Kidney tubule cell (primary cell): ENCODE measurements around the gene APOA4.
"Not testable (repeated sequence)": the region's sequence is repeated elsewhere in the genome, so short reads cannot be mapped to it uniquely, and the experiment has no call there.

Experiments
- DNase-seq: peaks from one replicate; pipeline ENCODE4 v3.0.0-alpha.2; 2018; ENCODE audit warnings: low spot score

APOA4 gene

DNA sequence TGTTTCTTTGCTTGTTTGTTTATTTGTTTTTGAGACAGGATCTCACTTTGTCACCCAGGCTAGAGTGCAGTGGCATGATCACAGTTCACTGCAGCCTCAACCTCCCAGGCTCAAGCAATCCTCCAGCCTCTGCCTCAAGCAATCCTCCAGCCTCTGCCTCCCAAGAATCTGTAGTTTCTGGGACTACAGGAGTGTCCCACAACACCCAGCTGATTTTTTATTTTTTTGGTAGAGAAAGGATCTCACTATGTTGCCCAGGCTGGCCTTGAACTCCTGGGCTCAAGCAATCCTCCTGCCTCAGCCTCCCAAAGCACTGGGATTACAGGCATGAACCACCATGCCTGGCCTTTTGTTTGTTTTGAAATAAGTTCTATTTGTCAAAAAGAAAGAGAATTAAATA lies 21.4 kb downstream of the APOA4 start:
- DNase-seq: not testable (repeated sequence)

DNA sequence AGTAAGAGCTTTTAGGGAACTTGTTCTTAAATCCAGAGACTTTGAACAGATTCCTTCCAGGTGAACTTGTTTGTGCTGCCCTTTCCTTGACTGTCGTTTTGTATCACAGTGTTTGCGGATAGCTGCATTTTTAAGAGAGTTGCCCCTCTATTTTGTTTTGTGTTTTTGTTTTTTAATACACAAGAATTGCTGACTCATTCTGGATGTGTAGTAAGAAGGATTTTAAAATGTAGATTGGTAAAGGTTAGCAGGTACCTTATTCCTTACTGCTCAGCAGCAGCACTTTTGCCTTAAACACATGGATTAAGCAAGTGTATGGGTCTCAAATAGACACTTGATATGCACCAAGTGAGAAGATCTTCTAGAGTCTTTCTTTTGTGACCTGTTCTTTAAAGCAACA lies 22.5 kb downstream of the APOA4 start:
- DNase-seq: no peak

DNA sequence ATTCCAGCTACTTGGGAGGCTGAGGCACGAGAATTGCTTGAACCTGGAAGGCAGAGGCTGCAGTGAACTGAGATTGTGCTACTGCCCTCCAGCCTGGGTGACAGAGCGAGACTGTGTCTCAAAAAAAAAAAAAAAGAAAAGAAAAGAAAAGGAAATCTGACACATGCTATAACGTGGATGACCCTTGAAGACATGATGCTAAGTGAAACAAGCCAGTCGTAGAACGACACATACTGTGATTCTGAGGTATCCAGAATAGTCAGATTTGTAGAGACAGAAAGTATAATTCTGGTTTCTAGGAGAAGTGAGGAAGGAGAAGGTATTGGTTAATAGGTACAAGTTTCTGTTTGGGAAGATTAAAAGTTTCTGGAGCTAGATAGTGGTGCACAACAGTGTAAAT lies 24.7 kb downstream of the APOA4 start:
- no peak for DNase-seq

DNA sequence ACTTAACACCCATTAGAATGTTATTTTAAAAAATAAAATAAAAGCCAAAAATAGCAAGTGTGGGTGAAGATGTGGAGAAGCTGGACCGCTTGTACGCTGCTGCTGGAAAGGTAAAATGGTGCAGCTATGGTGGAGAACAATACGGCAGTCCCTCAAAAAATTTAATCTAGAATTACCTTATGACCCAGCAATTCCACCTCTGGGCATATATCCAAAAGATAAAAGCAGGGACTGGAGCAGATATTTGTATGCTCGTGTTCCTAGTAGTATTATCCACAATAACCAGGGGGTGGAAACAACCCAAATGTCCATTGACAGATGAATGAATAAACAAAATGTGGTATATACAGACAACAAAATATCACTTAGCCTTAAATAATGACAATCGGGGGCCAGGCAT lies 25.3 kb downstream of the APOA4 start:
- no peak for DNase-seq

DNA sequence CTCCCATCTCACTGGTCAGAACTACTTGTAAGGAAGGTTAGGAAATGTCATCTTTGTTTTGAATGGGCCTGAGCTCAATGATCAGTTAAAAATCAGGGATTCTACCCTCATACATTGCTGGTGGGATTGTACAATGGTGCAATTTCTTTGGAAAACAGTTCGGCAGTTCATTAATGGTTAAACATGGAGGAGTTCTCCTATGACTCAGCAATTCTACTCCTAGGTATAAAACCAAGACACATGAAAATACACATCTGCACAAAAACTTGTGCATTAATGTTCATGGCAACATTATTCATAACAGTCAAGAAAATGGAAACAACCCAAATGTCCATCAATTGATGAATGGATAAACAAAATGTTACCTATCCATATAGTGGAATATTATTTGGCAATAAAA lies 26.6 kb downstream of the APOA4 start:
- no peak for DNase-seq

DNA sequence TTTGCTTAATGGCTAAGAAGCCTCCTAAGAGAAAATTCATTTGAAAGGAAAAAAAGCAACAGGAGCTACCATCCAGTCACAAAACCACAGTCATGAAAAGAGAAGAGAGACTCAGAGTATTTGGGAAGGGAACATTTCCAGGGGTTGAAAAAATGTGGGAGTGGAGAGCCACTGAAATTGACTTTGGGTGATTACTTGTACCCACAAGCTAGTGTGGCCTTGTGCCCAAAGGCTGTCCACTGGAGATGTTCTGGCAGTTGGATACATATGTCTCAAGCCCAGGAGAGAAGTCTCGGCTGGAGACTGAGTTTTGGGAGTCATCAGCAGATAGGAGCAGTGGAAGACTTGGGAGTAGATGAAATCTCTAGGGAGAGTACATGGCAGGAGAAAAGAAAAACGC lies 28.3 kb downstream of the APOA4 start:
- no peak for DNase-seq

DNA sequence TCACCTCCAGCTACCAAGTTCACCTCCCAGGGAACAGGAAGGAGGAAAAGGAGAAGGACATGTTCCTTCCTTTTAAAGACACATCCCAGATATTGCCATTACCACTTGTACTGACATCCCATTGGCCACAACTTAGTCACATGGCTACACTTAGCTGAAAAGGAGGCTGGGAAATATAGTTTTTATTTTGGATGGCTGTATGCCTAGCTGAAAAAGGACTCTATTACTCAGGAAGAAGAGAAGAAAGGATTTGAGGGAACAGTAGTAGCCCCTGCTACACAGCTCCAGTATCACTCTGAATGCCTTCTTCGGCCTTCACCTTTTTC lies 29.4 kb downstream of the APOA4 start:
- DNase-seq: no peak

DNA sequence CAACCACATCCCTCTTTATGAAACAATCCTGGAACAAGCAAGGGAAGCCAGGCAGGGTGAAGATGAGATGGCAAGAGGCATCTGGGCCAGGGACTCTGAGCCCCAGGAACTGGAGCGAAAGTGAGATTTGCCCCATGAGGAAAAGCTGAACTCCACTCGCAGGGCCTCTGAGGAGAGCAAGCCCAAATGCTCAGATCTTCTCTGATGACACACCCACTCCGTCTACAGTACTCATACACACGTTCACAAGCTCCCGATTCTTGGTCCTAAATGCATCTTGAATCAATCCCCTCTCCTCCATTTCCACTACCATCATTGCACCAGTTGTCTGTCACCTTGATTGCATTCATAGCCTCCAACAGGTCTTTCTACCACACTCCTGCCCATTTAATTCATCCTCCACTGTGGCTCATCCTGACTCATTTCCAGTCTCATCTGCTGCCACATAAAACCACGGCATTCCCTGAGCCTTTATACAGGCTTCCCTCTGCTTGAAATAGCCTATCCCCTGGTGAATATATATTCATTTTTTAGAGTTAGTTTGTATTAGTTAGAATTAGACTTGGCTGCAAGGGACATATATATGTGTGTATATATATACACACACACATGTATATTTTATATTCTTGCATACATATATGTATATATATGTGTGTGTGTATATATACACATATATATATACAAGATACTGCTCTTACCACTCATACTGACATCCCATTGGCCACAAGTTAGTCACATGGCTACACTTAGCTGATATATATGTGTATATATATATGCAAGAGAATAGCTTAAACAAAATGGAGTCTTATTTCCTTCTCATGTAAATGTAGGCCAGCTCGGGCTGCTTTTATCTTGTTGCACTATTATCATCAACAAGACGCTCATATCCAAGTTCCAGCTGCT lies 30.0 kb downstream of the APOA4 start:
- peak; percentile 85 for DNase-seq

DNA sequence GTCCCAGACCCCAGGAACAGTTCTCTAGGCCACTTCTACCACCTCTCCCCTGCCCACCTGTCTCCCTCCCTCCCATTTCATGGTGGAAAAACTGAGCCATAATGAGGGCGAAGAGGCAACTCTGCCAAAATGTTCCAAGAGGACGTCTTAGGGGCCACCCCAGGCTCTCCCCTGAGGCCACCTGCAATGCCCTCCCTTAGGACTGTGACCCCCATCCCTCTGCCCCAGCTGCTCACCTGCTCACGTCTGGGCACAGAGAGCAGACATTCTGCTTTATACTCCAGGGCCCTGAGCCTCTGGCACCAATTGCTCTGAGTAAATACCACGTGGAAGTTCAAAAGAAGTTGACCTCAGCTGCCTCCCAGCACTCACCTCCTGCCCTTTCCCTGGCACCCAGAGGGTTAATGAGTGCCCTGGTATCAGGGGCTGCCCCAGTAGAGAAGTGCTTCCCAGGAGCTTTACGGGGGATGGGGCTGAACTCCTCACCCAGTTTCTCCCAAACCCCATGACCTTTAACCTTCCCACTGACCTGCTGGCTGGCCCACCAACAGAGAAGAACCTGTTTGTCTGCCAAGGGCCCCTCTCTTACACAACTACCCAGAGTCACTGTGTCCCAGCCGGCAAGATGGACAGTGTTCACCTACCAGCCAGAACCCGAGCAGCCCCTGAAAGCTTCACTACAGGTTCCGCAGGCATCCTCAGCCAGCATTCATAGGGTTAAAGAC lies 30.8 kb downstream of the APOA4 start:
- no peak for DNase-seq

DNA sequence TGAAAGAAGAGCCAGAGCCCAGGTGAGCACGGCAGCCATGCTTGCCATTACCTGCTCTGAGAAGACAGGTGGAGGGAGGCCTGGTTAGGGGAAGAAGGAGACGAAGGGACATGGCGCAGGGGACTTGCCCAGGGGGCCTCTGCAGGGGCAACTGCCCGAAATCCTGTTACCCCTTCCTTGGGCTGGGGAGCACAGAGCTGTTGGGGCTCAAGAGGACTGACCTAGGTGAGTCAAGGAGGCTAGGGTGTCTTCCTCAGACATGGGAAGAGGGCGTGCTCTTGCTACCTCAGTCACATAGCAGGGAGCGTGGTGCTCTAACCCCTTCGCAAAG lies 31.3 kb downstream of the APOA4 start, which contains the start of gene APOA5:
Gene APOA5, minus strand, starts transcription at position 67 of the 331 bp plus-strand sequence. Its CDS starts 19 bp downstream, at position 48.
- DNase-seq: no peak

DNA sequence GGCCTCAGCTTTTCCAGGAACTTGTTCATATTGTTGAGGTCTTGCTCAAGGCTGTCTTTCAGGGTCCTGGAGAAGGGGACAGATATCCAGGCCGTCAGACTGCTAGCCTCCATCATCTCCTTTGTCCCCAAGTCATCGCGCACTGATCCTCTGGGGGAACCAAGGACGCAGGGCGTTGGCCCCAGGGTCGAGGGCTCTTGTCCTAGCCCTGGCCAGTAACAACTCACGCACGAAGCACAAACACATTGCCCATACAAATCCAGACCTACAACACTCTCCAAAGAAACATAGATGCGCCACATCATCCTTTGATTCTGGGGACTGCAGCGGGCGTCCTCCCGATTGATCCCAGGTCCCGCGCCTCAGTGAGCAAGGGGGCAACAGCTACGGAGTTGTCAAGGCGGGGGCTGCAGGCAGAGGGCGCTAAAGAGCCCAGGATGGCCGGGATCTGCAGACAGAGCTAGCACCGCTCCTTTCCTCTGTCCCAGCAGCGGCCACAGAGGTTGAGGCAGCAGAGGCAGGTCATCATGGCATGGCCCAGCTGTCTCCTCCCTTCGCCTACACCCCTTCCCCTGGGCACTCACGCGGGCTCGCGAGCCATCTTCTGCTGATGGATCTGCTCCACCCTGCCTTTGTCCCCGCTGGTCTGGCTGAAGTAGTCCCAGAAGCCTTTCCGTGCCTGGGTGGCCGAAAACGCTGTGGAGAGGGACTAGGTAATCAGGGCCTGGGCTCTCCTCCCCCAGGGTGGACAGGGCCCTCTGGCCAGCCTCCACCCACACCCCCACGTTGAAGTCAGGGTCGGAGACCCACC lies 31.9 kb downstream of the APOA4 start:
- DNase-seq: peak; percentile 64

DNA sequence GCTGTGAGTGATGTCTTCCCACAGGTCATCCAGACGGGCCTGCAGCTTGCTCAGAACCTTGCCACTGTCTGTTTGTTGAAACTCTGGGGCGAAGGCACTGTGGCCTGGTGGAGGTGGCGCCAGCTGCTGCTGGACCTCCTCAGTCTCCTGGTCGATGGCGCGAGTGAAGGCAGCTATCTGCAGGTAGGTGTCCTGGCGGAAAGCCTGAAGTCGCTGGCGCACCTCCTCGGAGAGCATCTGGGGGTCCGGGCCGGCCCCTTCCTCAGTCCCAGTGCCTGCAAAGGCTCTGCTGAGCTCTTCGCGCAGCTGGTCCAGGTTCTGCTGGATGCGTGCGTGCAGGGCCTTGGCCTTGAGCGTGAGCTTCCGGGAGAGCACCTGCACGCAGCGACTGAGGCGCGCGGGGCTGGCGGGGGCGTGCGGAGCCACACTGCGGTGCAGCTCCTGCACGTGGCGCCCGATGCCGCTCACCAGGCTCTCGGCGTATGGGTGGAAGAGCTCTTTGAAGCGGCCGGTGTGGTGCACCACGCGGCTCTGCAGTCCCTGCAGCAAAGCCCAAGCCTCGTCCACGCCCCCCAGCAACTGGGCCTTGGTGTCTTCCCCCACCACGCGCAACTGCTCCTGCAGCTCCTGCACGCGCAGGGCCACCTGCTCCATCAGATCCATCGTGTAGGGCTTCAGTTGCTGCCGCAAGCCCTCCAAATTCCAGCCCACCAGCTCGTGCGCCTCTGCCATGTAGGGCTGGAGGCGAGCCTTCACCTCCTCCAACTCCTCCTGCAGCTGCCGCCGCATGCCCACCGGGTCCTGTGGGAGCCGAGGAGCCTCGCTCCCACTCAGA lies 32.7 kb downstream of the APOA4 start:
- no peak for DNase-seq

DNA sequence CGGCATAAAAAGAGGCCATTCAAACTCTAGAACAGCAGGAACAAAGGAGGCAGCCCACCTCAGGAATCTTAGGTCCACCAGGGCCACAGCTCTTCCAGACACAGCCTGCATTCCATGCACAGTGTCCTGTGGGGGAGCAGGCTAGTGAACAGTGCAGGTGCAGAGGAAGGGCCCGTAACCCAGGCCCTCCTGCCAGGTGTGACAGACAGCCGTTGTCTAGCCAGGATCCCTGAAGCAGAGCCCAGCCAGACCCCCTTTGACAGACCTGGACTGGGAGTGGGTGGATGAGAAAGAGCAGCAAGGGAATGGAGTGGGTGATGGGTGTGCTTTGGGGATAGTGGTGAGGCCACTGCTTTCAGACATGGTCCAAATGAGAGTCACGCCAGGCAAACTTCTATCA lies 34.1 kb downstream of the APOA4 start:
- DNase-seq: no peak

DNA sequence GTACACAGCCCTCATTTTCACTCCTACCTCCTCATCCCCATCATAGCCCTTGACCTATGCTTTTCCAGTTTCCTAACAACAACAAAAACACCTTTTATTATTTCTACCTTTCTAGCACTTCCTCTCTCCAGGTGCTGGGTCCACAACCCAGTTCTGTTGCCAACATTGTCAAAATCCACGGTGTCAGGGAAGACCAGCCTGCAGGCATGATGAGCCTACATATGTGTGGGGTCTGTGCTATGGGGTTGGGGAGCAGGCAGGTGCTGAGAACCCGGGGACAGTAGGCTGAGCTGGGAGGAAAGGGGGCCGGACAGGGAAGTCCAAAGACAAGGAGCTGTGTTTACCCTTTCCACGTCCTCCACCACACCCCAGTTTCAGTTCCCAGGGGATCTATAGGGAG lies 34.6 kb downstream of the APOA4 start:
- no peak for DNase-seq

DNA sequence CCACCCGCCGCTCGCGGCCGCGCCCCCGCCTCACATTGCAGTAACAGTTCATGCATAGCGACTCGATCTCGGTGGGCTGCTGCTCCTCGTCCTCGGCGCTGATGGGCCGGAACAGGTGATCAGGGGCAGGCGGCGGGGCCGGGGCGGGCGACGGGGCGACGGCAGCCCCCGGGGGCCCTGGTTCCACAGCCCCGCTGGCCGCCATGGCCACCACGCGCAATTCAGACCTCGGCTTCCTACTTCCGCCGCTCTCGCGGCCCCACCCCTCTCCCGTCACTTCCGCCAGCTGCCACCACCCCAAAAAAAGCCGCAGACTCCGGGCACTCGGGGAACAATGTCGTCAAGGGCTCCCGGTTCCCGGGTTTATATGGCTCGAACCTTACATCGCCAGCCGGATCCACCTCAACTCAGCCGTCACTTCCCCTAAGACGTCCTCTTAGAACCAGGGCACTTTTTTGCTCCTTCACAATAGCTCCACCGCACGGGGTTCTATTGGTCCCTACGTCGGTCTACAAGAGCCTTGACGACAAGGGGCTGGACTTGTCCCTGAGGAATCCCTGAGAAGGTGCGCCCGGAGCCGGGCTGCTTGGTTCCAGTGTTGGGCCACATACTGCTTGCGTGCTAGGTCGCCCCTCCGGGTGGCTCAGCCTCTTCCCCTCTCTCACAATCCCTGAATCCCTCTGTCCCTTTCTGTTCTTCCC lies 35.2 kb downstream of the APOA4 start, which contains the start of gene ZPR1:
Gene ZPR1, minus strand, starts transcription at position 238 of the 701 bp plus-strand sequence. Its CDS starts 33 bp downstream, at position 205.
- DNase-seq: peak; percentile 70

DNA sequence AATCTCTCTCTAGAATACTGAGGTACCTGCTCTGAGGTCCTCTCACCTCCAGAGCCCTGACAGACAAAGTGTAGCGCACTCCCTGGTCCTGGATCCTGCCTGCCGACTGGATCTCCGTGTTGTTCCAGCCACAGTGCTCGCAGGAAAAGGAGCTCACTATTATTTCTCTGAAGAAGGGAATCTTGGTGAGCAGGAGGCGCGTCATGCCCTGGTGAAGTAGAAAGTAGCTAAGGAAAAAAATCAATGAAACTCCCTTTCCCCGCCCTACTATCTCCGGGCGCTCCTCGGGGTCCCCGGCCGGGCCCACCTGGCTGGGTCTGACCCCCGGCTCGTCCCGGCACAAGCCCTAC lies 35.7 kb downstream of the APOA4 start:
- DNase-seq: peak; percentile 32

DNA sequence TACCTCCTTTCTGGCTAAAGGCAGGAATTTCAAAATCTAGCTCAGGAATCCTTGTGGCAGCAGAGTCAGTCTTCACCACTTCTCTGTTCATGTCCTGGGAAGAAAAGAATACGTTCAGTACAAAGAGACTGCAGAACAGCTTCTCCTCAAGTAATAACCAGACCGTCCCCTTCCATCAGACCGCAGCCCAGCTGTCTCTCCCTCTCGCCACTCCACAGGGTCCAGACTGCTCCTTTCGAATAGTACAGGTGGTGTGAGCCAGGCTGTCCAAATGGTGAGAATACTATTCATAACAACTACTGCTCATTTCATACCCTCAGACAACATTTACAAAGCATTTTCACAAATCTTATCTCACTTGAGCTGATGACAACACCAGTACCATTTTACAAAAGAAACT lies 36.1 kb downstream of the APOA4 start:
- DNase-seq: no peak

DNA sequence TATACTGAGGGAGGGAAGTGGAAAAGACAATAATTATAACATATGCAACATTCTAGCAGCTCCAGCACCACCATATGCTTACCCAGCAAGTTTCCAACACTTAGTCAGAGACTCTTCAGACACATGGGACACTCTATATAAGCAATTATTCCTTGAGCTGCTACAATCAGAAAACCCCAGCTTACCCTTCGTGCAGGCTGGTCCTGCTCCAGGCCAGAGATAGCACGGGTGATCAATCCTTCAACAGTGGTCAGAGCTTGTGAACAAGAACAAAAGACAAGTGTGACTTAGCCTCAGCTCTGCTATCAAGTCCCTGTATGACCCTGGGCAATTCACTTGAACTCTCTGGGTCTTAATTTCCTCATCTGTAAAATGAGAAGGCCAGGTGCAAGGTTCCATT lies 36.8 kb downstream of the APOA4 start:
- no peak for DNase-seq

DNA sequence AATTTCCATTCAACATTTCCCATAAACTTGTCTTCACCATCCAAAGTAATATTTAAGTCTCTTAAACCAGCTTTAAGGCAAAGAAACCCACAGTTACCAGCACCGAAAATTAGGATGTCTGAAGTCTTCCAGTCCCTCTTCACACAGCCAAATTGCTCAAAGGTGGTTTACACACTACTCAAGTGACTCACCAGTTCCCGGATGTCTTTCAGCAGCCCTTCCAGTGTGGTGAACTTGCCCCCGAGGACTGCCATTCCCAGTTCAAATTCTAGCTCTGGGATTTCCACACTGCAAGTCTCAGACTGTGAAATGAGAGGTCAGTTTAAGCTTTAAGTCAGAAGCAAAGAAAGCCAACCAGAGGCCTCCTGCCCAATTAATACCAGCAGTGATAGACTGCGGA lies 40.4 kb downstream of the APOA4 start:
- DNase-seq: no peak

DNA sequence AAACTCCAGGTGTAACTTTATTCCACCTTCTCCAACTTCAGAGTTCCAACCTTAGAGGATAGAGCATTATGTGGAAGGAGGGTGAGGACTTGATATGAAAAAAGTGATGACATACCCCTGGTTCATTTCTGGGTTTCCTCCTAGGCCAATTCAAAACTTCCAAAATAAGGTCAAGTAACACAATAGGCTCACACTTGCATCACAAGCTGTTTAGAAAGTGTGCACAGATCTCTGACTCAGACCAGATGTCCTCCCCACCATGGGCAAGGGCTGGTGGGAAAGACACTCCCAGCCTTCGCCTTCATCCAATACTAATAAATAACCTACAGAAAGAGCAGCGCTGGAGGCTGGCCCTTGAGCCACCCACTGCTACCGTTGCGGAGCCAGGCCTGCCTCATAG lies 44.5 kb downstream of the APOA4 start:
- no peak for DNase-seq

DNA sequence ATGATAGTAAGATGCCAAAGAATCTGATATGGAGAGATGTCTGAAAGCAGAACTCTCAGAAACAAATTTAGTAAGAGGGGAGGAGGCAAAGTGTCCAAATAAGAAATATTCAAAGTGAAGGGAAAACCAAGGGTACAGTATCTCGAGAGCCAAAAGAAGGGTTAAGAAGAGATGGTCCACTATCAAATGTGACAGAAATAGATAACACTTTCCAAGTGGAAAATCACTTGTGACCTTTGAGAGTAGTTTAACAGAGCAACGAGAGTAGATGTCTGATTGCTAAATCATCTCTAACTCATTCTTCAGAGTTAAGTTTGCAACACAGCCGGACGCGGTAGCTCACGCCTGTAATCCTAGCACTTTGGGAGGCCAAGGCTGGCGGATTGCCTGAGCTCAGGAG lies 46.0 kb downstream of the APOA4 start:
- DNase-seq: no peak
